GM21528 (cell line): ENCODE measurements around the gene KRT34.
"Not testable (repeated sequence)": the region's sequence is repeated elsewhere in the genome, so short reads cannot be mapped to it uniquely, and the experiment has no call there.

Experiments
- ATAC-seq: cut with Tn5 transposase; IDR thresholded peaks from one replicate; pipeline ENCODE4 v1.9.1; 2021; ENCODE audit warnings: mild to moderate bottlenecking, moderate library complexity; ENCODE audit not compliant: unreplicated experiment, low FRiP score

Gene KRT34

DNA sequence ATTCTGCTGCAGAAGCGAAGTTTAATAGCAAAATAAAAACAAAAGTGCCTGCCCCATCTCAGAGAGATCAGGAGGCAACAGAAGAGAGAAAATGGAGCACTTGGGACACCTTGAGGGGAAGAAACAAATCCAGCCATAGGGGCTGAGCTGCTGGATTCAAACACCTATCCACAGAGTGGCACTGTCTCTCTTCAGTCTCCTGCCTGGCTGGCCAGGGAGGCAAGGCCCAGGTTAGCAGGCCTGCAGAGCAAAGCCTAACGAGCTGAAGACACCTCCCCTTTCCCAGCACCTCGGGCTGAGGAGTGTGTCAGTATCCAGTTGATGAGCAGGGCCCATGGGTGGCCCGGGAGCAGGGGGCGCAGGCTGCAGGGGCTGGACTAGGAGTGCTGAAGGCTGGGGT is 24.1 kb upstream of the KRT34 start:
- no peak for ATAC-seq

DNA sequence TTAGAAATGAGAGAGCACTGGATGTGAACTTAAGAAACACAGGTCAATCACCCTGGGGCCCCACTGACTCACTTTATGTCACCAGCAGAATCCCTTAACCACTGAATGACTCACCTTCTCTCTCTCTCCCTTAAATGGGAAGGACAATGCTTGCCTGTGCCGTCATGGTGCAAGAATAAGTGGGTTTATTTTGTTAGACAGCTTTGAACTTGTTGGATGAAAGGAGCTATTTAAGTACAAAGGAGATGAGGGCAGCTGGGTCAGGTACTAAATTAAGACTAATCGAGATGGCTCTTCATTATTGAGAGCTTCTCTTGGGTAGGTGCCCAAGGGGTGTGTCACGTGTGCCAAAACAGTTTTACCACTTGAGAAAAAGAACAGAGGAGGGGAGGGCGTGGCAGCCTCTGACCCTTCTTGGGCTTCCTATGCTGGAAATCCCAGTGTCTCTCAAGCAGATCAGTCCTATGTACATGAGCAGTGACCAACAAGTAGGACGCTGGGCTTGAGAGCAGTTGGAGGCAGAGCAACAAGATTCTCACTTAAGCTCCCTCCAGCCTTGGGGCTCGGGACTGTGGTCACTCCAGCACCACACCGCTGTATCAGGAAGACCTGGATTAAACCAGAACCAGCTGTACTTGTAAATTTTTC is 22.0 kb upstream of the KRT34 start:
- ATAC-seq, result no peak

DNA sequence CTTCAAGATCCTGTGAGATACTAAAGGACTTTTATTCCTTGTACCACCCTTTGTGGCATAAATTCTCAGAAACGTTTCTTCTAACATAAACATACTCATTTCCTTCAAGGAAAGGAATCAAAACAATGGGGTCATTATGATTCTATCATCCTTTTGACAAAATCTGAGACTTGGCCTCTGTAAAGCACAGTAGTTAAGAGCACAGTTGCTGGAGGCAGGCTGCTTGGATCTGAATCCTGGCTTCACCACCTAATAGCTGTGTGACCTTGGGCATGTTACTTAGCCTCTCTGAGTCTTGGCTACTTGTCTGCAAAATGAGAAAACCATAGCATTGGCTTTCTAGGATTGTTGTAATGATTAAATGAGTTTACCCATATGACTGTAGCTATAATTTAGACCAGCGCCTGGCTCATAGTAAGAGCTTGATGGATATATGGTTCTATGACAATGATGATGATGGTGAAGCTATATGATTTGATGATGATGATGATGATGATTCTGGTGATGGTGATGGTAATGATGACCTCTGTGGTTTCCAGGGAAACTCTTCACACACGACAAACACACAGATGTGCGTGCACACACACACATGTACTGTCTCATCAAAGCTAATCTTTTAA is 21.4 kb upstream of the KRT34 start:
- ATAC-seq, result no peak

DNA sequence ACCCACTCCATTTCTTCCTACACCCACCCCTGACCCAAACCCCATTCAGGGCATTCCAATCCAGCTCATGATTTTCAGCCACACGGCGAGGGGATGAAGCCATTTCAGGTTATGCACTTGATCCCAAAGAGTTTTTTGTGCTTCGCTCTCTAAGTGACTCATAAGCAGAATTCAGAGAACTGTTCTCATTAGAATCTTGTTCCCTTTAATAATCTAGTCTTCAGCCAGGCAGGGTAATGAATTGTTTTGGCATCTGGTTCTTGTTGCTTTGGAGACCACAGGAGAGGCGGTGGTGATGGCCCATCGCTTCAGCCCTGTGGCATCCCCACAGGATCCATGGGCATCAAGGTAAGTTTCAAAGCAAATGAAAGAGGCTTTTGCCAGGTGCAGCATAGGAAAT is 20.1 kb upstream of the KRT34 start:
- ATAC-seq, result no peak

DNA sequence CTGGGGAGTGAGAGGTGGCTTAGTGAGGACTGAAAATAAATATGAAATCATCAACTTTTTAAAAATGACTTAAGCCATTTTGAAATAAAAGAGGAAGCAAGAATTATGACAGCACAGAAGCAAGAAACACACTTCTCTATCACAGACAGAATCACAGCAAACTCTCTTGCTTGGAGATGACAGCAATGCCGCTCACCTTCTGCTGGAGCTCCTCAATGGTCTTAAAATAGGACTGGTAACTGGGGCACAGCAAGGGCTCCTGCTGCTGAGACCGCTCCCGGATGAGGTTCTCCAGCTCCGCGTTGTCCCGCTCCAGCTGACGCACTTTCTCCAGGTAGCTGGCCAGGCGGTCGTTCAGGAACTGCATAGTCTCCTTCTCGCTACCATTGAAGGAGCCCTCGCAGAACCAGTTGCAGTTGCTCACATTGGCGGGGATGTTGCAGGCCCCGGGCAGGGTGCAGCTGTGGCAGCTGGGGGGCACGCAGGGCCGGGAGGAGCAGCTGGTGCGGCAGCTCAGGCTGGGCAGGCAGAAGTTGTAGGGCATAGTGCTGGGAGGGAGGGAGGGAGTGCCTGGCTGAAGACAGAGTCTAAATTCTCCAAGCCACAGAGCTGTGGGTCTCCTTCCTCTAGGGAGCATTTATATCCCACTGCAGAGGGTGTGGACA is 15.0 kb upstream of the KRT34 start, which contains the start of gene KRT31:
Gene KRT31 (minus strand): TSS at position 613 of the 665 bp plus-strand sequence. CDS start 69 bp downstream, at position 544.
- no peak for ATAC-seq

DNA sequence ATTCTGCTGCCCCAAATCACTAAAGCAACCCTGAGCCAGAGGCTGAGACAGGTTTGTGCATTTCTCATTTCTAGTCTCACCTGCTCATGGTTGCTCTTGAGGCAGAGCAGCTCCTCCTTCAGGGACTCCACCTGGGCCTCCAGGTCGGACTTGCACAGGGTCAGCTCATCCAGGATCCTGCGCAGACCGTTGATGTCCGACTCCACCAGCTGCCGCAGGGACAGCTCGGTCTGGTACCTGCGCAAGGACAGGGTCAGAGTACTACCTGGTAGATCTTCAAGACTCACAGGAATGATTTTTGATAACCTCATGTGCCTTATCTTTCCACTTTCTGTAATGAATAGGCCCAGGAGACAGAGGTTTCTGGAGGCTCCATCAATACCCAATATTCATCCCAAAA is 14.2 kb upstream of the KRT34 start:
- no peak for ATAC-seq

DNA sequence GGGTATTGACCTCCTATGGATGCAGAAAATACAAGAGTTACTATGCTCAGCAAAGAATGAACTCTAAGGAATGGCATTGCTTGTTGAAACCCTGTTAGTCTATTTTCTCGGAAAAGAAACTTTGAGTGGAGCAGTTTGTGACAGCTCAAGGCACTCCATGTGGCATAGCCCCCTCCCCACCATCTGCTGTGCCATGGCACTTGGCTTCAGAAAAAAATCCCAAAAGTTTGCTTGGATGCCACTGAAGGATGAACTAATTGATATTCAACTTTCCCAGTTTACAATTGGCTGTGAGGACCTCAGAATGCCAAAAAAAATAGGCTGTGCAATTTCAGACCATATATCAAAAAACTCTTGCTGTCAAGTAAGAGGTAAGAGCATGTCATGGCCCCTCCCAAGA is 13.5 kb upstream of the KRT34 start:
- no peak for ATAC-seq

DNA sequence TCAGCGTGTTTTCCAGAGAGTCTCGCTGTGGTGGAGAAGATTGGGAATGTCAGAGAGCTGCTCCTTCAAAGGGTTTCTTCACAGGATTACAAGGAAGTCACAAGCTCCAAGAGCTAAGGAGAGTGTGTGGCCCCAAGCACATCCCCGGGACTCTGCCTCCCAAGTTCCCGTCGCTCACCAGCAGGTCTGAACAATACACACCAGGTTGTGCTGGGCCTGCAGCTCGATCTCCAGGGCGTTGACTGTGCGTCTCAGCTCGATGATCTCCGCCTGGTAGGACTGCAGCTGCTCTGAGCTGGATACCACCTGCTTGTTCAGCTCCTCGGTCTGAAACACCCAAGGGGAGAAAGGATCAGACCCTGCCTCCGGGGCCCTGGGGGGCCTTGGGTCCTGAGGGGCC is 12.9 kb upstream of the KRT34 start:
- not testable (repeated sequence) for ATAC-seq

DNA sequence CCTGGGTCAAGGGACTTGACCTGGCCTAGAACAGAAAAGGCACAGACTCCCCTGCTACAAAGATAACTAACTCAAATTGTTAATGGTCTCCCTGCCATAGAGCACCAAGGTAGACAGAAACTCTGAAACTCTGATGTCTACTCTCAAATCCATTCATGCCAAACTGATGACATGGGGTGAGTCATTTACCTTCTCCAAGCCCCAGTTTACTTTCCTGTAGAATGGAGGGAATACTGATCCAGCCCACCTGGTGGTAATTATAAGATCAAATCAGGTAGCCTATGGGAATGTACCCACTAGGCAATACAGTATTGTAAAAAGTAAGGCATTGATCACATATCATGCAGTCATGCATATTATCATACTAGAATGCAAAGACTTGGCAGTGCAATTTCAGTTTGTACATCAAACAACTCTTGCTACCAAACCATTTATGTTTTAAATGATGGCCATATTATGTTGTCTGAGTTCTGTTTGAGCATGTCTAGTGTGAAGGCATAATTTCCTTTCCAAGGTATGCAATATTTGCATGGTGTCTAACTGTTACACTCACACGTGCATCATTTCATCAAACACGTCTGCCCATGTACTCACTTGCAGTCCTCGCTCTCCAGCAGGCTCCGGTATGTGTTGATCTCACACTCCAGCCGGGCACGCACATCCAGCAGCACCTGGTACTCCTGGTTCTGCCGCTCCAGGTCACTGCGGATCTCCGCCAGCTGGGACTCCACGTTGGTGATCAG is 12.3 kb upstream of the KRT34 start:
- no peak for ATAC-seq

DNA sequence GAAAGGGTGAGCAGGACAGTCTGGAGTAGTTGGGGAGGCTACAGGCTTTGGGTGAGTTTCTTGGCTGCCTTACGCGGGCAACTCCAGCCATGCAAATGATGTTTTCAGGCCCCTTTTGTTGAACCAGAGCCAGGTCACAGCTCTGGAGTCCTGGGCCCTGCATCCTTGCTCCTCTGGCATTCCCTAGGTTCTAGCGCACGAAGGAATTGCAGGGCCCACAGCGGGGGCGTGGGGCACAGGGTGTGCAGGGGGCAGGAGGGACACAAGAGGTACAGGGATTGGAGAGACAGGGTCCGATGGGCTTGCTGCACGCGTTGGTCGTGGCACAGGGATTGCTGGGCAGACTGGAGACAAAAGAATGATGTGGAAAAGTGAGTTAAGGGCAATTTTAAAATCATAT is 11.7 kb upstream of the KRT34 start:
- ATAC-seq, result no peak

DNA sequence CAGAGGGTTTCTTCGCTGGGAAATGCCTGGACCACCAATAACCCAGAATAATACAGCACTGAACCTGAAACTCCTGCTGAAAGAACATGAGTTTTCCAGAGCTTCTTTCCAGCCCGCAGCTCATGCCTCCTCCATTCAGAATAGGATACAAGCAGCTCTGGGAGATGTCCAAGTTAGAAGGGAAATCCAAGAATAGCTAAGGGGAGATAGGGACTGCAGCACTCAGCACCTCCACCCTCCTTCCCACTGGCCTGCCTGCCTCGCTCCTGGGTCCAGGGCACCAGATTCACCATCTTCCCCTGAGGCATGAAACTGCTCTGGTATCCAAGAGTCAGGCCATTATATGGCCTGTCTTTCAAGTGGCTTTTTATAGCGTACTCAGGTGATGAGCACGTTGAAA is 11.2 kb upstream of the KRT34 start:
- no peak for ATAC-seq

DNA sequence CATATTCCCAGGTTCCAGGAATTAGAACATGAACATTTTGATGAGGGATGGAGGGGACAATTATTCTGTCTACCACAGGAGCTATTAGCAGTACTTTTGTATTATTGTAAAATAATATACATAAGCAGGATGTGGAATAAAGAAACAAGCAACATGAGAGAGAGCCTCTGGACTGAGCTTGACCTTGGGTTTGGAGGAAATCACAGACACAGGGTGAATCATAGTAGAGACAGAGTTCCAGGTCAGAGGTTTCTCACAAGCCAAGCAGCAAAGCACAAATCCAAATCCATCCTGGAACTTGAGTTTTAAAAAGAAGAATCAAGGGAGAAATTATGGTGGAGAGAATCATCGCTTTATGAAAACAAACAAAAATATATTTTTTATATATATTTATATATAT is 10.2 kb upstream of the KRT34 start:
- ATAC-seq, result no peak

DNA sequence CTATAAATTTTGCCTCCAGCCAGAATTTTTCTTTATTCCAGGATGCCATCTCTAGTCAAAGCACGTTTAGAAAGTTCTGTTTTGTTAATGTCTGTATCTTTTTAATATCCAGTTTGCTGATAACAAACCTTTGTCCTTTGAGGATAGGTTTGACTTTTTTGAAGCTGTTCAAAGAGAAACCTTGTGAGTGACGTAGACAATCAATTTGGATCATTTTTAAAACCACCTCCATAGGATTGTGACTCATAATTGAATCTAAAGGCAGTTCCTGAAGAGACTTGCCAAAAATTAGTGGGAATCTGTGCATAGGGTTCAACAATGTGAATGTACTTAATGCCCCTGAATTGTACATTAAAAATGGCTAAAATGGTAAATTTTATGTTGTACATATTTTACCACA is 9.4 kb upstream of the KRT34 start:
- ATAC-seq, result no peak

DNA sequence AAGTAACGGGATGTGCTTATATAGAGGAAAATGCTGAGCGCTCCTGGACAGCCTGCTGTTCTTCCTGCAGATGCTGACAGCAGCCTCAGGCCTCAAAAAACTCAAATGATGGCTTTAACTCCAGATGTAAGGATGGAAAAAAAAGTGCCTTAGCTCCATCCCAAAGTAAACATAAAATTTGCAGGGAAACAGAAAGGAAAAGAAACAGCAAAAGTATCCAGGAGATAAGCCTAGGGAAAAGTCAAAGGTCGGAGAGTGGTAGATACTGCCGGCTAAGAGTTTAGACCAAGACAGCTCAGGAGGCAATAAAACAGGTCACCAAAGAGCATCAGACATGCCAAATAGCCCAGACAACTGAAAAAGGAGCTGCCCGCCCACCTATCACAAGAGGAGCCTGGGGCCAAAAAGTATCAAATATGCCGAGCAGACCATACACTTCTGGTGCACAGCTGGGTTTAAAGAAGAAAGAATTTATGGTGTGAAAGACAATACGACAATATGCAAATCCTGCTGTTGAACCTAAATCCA is 8.4 kb upstream of the KRT34 start:
- no peak for ATAC-seq

DNA sequence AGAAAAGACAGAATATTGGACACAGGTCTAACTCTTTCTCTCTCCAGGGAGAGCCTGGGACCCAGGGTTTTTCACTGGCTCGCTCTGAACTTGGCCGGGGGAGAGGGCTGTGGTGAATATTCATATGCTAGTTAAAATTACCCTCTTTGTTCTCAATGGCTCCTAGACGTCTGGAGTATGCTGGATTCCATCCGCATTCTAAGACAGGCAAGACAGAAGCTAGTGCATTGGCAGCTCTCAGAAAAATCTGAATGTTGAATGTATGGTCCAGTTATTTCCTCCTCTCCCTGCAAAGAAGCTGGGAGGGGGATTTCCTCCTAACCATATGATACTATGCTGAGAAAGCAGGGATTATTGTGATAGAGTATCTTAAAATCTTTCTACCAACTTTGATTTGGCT is 5.6 kb upstream of the KRT34 start:
- no peak for ATAC-seq

DNA sequence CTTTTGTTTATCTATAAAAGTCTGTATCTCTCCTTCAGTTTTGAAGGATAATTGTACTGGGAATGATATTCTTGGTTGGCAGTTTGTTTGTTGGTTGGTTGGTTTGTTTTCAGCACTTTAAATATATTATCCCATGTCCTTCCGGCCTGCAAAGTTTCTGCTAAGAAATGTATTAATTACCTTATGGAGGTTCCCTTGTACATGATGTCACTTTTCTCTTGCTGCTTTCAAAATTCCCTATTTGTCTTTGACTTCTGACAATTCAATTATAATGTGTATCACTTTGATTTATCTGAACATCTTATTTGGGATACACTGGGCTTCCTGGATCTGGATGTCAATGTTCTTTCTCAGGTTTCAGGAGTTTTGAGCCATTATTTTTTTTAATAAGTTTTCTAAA is 4.1 kb upstream of the KRT34 start:
- no peak for ATAC-seq

DNA sequence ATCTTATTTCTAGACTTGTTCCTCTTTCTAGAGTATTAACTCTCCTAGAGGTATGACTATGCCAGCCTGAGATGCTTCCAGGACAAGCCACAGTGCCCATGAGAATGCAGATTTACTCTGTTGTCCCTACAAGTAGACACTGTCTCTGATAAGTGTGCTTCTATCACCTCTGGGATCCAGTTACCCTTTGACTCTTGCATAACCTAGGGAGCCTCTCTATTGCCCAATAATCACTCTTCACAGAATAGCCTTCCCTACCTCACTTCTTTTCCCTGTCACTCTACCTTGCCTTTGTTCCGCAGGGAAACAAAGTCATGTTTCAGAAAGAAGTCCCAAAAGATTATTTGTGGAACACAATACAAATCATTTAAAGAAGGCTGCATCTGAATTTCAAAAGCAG is 1.6 kb upstream of the KRT34 start:
- no peak for ATAC-seq

DNA sequence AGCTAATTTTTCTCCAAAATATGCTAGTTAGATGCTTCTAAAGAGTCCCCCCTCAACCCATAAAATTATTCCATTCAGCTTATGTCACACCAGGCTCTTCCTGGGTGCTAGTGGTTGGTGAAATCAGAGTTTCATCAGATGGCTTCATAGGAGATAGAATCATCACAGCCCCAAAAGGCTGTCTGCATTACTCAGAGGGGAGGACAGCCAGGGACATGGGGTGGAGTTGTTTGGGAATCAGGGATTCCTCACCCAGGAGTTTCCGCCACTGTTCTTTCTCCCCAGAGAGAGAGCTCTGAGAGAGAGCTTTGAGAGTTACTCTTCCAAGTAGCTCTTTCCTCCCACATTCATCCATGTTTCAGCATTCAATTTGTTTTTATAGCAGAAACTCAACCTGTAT is 288 bp upstream of the KRT34 start:
- ATAC-seq, result no peak

DNA sequence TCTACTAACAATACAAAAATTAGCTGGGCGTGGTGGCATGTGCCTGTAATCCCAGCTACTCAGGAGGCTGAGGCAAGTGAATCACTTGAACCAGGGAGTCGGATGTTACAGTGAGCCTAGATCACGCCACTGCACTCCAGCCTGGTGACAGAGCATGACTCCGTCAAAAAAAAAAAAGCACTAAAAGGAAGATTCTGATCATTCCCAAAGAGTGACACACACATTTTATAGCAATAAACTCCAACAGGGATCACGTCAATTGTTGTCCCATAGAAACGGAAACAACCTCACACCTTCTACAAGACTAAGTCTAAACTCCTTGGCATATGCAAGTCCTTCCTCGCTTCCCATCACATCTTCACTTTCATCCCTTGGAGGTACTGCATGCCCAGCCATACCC is 2.0 kb downstream of the KRT34 start:
- ATAC-seq, result not testable (repeated sequence)

DNA sequence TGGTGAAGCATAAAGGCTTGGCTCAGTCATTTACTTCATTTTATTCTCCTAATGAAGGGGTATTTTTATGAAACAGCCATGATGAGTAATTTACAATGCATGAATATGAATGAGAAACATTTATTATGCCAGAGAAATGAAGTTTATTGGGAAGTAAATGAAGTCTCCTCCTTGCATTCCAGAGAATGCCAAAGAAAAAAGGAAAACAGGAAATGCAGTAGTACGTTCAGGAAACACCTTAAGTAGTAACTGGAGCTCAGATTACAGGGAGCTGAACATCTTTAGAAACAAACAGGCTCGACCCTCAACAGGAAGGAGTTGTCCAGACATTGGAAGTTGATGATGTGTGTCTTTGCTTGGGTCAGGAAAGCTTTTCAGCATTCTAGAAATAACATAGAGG is 4.6 kb downstream of the KRT34 start:
- no peak for ATAC-seq

DNA sequence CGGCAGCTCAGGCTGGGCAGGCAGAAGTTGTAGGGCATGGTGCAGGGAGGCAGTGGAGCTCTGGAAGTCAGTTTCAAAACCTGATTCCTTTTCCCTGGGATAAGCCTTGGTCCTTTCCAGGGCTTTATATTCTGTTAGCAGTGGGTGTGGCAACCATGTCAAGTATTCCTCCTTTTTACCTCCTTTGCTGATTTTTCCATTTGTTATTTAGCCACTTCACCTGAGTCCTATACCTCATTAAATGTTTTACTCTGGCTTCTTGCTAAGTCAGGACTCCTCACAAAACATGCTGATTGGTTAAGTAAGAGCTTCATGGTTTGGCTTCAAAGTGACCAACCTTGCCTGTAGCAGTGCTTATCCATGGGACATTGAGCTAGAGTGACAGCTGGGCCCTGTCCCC is 12.4 kb downstream of the KRT34 start, which contains the start of gene KRT33B:
Gene KRT33B (minus strand): TSS at position 101 of the 400 bp plus-strand sequence. CDS start 63 bp downstream, at position 38.
- no peak for ATAC-seq
